Osteoblast (primary cell): Measurements from ENCODE around the gene PRM1. TPM values are rescaled to one million over a fixed set of nuclear protein-coding genes. Genes with fewer than 3 reads are reported as not detected.

Experiments used
- DNase-seq: peaks from one replicate; pipeline ENCODE4 v3.0.0; 2011; ENCODE audit warnings: low spot score, mixed read lengths; ENCODE audit not compliant: insufficient read length; ENCODE audit errors: missing footprints
- H2AFZ ChIP-seq: 2 replicates; pipeline ENCODE4 v1.6.0; 2011; ENCODE audit warnings: mild to moderate bottlenecking, low read length
- H3K27ac ChIP-seq: 2 replicates; pipeline ENCODE4 v1.5.1; 2011; ENCODE audit warnings: mild to moderate bottlenecking, low read depth, low read length, moderate library complexity
- H3K27me3 ChIP-seq: 2 replicates; pipeline ENCODE4 v1.6.0; 2012; ENCODE audit warnings: mild to moderate bottlenecking, control low read depth, inconsistent platforms, low read length, moderate library complexity; ENCODE audit not compliant: insufficient read depth
- H3K36me3 ChIP-seq: 2 replicates; pipeline ENCODE4 v1.5.1; 2011; ENCODE audit warnings: mild to moderate bottlenecking, low read length, control low read depth, moderate library complexity; ENCODE audit not compliant: insufficient read depth
- H3K4me1 ChIP-seq: 2 replicates; pipeline ENCODE4 v1.5.1; 2011; ENCODE audit warnings: mild to moderate bottlenecking, low read length, control low read depth, moderate library complexity; ENCODE audit not compliant: insufficient read depth
- H3K4me2 ChIP-seq: 2 replicates; pipeline ENCODE4 v1.6.0; 2011; ENCODE audit warnings: mild to moderate bottlenecking, low read length; ENCODE audit not compliant: insufficient read depth
- H3K4me3 ChIP-seq: fragments of 200-600 bp; sonication (generic); 3 replicates; pipeline ENCODE4 v1.5.1; 2012; ENCODE audit warnings: mild to moderate bottlenecking, low read length, inconsistent platforms; ENCODE audit not compliant: insufficient read depth
- H3K79me2 ChIP-seq: 2 replicates; pipeline ENCODE4 v1.6.0; 2012; ENCODE audit warnings: mild to moderate bottlenecking, low read length, control low read depth, inconsistent platforms; ENCODE audit not compliant: insufficient read depth
- H3K9me3 ChIP-seq: 2 replicates; pipeline ENCODE4 v1.5.1; 2011; ENCODE audit warnings: low read depth, low read length, control low read depth
- H4K20me1 ChIP-seq: 2 replicates; pipeline ENCODE4 v1.6.0; 2012; ENCODE audit warnings: mild to moderate bottlenecking, low read length, control low read depth; ENCODE audit not compliant: insufficient read depth
- CTCF ChIP-seq: IDR thresholded peaks from 2 replicates; pipeline ENCODE4 v1.5.1; 2011; ENCODE audit warnings: mild to moderate bottlenecking, low read depth, low read length, moderate library complexity; ENCODE audit errors: extremely low read depth
- total RNA-seq: library from RNA; depleted of rRNA; stranded (reverse); fragments of >200 nt; gene quantifications from 2 replicates; pipeline ENCODE4 v1.2.3, GENCODE V29; 2012

The PRM1 gene
- total RNA-seq, 1 donor: not detected

GRCh38 chr16:11235703-11235991 lies 45.5 kb downstream of the PRM1 start:
- Histone ChIP-seq H3K4me2 (no peak overlapping the region), H3K9me3 (no peaks in the 10 kb centered on the region), H3K27ac (no peak overlapping the region), H3K27me3 (no peaks in the 10 kb centered on the region), H3K4me3 (no peak overlapping the region), H2AFZ (no peak overlapping the region), H3K4me1 (no peaks in the 10 kb centered on the region), H3K79me2 (no peaks in the 10 kb centered on the region), H4K20me1 (no peaks in the 10 kb centered on the region), H3K36me3 (no peaks in the 10 kb centered on the region)
- no peak for TF ChIP-seq CTCF
- DNase-seq: no peak

- H3K27ac ChIP-seq: no peak overlapping the region
- no peaks in the 10 kb centered on the region for H3K9me3 ChIP-seq
- no peaks in the 10 kb centered on the region for H3K36me3 ChIP-seq
- no peaks in the 10 kb centered on the region for H3K79me2 ChIP-seq
- H3K4me2 ChIP-seq: no peak overlapping the region
- no peaks in the 10 kb centered on the region for H3K27me3 ChIP-seq
- H3K4me3 ChIP-seq: no peak overlapping the region
- no peak for DNase-seq
- no peak overlapping the region for H2AFZ ChIP-seq
- TF ChIP-seq CTCF: no peak
- no peaks in the 10 kb centered on the region for H4K20me1 ChIP-seq
- H3K4me1 ChIP-seq: no peaks in the 10 kb centered on the region
Observed at GRCh38 chr16:11234884-11235702, 46.0 kb downstream of the PRM1 start.

- no peaks in the 10 kb centered on the region for H3K9me3 ChIP-seq
- no peak overlapping the region for H3K4me2 ChIP-seq
- DNase-seq: no peak
- no peaks in the 10 kb centered on the region for H3K79me2 ChIP-seq
- no peaks in the 10 kb centered on the region for H3K27me3 ChIP-seq
- H3K4me3 ChIP-seq: no peak overlapping the region
- H4K20me1 ChIP-seq: no peaks in the 10 kb centered on the region
- no peaks in the 10 kb centered on the region for H3K36me3 ChIP-seq
- no peak overlapping the region for H3K27ac ChIP-seq
- H2AFZ ChIP-seq: no peak overlapping the region
- TF ChIP-seq CTCF: no peak
- no peaks in the 10 kb centered on the region for H3K4me1 ChIP-seq
Observed at GRCh38 chr16:11233727-11234376, 47.3 kb downstream of the PRM1 start.

GRCh38 chr16:11232852-11233726 lies 48.0 kb downstream of the PRM1 start:
- Histone ChIP-seq H3K79me2 (no peaks in the 10 kb centered on the region), H3K4me1 (no peaks in the 10 kb centered on the region), H3K4me3 (no peak overlapping the region), H4K20me1 (no peaks in the 10 kb centered on the region), H3K4me2 (no peak overlapping the region), H3K27me3 (no peaks in the 10 kb centered on the region), H2AFZ (no peak overlapping the region), H3K36me3 (no peaks in the 10 kb centered on the region), H3K27ac (no peak overlapping the region), H3K9me3 (no peaks in the 10 kb centered on the region)
- DNase-seq: no peak
- no peak for TF ChIP-seq CTCF
